ENCODE measurements around the gene AP3B1.
"Not testable (repeated sequence)": the region's sequence is repeated elsewhere in the genome, so short reads cannot be mapped to it uniquely, and the experiment has no call there.

The AP3B1 gene

DNA sequence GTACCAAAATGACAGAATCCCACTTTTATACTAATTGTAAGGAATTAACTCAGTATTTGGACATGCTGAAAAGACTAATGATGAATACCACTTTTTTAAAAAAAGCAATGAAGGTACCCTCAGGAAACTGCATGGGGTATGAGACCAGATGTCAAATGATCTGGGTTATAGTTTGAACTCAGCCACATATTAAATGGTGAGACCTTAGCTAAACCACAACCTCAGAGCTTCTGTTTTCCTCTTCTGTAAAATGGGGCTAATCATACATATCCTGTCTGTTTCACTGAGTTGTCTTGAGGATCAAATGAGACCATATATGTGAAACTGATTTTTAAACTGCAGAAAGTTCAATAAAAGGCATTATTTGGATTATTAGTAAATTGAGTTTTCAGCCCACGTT lies 238.4 kb downstream of the AP3B1 start:
- H3K27ac ChIP-seq = no peak overlapping the region
- TF ChIP-seq, protein P1, sequence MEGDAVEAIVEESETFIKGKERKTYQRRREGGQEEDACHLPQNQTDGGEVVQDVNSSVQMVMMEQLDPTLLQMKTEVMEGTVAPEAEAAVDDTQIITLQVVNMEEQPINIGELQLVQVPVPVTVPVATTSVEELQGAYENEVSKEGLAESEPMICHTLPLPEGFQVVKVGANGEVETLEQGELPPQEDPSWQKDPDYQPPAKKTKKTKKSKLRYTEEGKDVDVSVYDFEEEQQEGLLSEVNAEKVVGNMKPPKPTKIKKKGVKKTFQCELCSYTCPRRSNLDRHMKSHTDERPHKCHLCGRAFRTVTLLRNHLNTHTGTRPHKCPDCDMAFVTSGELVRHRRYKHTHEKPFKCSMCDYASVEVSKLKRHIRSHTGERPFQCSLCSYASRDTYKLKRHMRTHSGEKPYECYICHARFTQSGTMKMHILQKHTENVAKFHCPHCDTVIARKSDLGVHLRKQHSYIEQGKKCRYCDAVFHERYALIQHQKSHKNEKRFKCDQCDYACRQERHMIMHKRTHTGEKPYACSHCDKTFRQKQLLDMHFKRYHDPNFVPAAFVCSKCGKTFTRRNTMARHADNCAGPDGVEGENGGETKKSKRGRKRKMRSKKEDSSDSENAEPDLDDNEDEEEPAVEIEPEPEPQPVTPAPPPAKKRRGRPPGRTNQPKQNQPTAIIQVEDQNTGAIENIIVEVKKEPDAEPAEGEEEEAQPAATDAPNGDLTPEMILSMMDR (conservative IDR thresholded peaks at IDR 0.05) = no peak

DNA sequence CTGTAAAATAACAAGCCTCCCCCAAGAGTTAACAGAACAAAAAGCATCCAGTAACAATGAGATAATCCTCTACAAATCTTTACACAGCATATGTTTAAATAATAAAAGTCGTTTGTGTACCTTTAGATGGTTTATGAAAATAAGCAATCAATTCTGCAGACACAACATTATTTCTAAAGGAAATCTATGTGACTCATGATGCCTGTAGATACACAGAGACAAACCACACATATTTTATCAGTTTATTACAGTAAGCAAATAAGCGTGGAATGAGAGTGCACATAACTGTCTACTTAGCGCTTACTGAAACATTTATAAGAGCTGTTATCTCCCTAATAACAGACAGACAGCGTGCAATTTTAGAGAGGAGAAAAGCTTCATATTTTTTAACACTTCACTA lies 243.6 kb downstream of the AP3B1 start:
- no peak overlapping the region for H3K27ac ChIP-seq
- TF ChIP-seq, protein P1 (conservative IDR thresholded peaks at IDR 0.05) = no peak

DNA sequence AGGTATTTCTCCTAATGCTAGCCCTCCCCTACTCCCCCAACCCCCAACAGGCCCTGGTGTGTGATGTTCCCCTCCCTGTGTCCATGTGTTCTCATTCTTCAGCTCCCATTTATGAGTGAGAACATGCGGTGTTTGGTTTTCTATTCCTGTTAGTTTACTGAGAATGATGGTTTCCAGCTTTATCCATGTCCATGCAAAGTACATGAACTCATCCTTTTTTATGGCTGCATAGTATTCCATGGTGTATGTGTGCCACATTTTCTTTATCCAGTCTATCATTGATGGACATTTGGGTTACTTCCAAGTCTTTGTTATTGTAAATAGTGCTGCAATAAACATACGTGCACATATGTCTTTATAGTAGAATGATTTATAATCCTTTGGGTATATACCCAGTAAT lies 247.7 kb downstream of the AP3B1 start:
- H3K27ac ChIP-seq = not testable (repeated sequence)

DNA sequence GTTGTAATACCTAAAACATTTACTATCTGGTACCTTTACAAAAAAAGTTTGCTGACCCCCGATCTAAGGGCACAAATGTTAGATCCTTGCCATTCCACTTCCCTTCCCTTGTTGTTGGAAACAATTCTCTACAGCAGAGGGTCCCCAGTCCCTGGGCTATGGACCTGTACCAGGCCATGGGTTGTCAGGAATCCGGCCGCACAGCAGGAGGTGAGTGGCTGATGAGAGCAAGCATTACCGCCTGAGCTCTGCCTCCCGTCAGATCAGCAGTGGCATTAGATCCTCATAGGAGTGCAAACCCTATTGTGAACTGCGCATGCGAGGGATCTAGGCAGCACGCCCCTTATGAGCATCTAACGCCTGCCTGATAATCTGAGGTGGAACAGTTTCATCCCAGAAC lies 248.5 kb downstream of the AP3B1 start:
- TF ChIP-seq, protein P1 (conservative IDR thresholded peaks at IDR 0.05) = no peak
- H3K27ac ChIP-seq = no peak overlapping the region

DNA sequence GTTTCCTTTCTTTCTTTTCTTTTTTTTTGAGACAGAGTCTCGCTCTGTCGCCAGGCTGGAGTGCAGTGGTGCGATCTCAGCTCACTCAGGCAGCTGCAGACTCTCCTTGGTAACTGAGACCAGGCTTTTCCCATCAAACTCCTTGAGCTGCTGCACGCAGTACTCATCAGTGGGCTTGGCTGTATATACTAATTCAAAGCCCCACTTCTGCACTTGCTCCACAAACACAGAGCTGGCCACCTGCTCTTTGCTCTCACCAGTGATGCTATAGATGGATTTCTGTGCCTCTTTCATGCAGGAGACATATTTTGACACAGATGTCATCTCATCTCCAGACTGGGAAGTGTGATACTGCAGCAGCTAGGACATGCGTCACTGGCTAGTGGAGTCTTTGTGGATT lies 252.7 kb downstream of the AP3B1 start:
- no peak overlapping the region for H3K27ac ChIP-seq
- TF ChIP-seq, protein P1 (conservative IDR thresholded peaks at IDR 0.05) = no peak

DNA sequence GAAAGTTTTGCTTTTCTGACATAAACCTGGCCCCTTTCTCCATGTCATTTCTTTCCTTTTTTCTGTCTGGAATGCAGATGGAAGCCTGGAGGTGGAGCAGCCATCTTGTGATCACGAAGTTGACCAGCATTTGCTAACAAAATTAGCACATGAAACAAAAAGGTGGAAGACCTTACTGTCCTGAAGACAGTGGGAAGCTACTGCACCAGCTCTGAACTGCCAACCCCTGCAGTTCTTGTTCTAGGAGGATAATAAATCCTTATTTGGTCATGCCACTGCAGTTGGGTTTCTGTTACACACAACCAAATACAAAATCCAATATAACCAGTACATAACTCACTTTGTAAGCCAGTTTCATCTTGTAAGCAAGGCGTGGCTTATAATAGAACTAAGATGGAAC lies 269.0 kb downstream of the AP3B1 start:
- TF ChIP-seq, protein P1 (conservative IDR thresholded peaks at IDR 0.05) = no peak

DNA sequence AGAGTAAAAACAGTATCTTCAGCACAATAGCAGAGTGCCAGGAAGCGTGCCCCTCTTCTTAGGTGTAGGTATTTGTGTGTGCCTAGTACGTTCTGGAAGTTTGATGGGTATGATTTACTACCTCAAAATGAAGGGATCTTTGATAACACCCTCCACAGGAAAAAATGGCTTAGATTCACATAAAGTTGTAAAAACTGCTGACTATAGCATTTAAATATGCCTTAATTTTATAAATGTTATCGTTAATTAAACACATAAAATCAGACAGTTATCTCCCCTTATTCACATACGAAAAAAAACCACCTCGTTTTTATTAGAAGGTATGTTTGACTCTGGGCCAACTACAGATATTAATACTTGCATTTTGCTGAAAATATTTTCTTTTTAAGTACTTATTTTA lies 274.8 kb downstream of the AP3B1 start:
- TF ChIP-seq, protein P1 (conservative IDR thresholded peaks at IDR 0.05) = no peak
- no peak overlapping the region for H3K27ac ChIP-seq

More for the DNA sequence above, 269.0 kb downstream of the AP3B1 start:
- no peak overlapping the region for H3K27ac ChIP-seq

DNA sequence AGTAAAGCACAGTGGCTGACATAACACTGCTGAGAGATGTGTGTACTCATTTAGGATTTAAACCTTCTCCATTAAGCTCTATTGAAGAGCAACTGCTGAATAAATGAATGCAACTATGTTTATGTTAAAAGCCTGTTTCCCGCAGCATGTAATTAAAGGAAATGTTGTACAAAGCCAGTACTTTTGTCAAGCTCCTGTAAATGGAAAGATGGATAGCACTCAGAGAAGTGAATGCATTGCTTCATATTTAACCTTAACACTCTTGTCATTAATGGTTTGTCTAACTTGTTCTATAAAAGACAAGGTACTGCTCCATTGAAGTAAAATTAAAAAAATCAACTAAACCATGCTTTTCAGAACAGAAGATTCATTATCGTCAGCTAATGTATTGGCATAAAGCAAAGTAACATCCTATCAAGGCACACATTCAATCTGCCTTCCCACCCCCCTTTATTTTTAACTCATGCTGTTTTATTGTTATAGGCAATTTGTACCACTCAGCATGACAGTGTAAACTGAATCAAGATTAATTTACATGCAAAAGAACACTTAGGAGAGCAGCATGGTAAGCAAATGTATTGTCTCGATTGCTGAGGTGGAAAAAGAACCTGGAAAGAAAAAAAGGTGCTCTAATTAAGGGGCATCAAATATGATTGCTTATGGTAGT lies 277.5 kb downstream of the AP3B1 start:
- TF ChIP-seq, protein P1 (conservative IDR thresholded peaks at IDR 0.05) = no peak
- H3K27ac ChIP-seq = no peak overlapping the region
